Suppressor macrophage treated with lipopolysaccharide for 1 hour (primary cell): Measurements from ENCODE around the gene MPND.

Experiments
- DNase-seq, 3 donors: peaks; one replicate each; pipeline ENCODE4 v3.0.0-alpha.2; 2020 to 2022

MPND gene

GRCh38 chr19:4343370-4344307, at the start of gene MPND:
MPND (plus strand) TSS chr19:4343562; CDS start chr19:4343594, 32 bp downstream.
- DNase-seq, result peak; percentile 90 to 98 (median 95)

DNA sequence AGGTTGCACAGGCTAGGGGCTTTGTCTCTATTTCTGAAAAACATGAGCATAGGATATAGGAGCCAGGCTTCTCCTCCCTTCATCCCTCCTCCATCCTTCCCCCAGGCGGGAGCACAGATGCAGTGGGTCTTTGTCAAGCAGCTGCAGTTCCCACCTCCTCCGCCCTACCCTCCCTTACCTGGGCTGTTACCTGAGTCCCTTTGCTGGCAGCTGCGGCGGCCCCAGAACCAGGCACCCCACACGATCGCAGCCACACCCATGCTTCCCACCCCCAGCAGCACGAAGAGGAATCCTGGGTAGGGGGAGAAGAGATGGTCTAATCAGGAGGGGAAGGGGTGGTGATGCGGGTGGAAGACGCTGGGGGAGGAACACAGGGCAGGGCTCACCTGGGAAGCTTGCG, 49.0 kb upstream of the MPND start:
- DNase-seq, result no peak

- no peak for DNase-seq
These were observed 47.2 kb upstream of the MPND start for GRCh38 chr19:4295972-4296771.

GRCh38 chr19:4297901-4298809, 45.2 kb upstream of the MPND start:
- no peak for DNase-seq

DNA sequence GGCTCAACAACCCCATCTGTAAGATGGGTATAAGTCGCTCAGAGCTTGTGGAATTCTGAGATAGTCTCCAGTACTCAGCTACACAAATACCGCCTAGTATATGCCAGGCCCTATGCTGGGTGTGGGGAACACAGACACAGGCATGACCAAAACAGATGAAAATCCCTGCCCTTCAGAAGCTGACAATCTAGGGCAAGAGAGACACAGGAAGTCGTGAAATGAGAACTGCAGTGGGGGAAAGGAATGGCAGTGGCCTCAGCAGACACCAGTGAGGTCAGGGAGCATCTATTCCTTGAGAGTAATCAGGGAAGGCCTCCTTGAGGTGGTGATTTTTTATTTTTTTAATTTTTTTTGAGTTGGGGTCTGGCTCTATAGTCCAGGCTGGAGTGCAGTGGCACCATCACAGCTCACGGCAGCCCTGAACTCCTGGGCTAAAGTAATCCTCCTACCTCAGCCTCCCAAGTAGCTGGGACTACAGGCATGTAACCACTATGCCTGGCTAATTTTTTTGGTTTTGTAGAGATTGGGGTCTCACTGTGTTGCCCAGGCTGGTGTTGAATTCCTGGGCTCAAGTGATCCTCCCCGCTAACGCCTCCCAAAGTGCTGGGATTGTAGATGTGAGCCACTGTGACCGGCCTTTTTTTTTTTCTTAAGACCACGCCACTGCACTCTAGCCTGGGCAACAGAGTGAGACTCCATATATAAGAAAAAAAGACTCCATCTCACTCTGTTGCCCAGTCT, 44.4 kb upstream of the MPND start:
- no peak for DNase-seq

DNA sequence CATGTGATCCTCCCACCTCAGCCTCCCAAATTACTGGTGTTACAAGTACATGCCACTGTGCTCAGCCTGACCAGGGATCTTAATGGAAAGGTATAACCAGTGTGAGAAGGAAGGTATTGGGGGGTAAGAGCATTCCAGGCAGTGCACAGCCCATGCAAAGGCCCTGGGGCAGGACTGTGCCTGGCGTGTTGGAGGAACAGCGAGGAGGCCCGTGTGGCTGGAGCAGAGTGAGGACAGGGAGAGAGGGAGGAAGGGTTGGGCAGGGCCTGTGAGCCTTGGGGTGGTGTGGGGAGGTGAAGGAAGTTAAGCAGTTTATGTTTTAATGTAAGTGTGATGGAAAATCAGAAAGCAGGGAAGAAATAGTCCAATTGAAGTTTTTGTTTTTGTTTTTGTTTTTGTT, 42.8 kb upstream of the MPND start:
- DNase-seq, result no peak

DNA sequence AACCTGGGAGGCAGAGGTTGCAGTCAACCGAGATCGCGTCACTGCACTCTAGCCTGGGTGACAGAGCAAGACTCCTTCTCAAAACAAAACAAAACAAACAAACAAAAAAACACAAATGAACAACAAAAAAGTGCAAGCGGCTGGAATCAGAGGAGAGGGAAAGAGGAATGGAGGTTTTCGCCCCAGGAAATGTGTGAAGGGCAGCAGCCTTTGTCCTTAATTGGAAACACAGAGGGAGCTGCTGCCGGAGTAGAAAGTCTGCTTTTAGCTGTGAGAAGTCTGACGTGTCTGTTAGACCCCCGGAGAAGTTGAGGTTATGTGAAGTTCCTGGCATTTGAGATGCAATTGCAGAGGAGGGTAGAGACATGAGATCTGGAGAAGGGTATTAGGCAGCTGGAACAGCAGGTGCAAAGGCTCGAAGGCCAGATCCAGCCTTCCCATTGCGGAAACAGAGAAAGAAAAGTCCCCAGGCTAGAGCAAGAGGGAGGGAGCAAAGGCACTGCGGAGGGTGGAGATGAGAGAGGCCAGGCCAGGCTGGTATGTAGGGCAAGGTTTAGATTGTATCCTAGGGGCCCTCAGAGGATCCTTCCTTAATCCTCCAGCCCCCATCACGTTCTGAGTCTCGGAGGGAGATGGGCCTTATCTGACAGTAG, 41.6 kb upstream of the MPND start:
- DNase-seq, result no peak

GRCh38 chr19:4302243-4302640, 41.1 kb upstream of the MPND start, which contains the start of gene TMIGD2:
TMIGD2 (minus strand) TSS chr19:4302389; CDS start chr19:4302385, 4 bp downstream.
- no peak for DNase-seq

DNA sequence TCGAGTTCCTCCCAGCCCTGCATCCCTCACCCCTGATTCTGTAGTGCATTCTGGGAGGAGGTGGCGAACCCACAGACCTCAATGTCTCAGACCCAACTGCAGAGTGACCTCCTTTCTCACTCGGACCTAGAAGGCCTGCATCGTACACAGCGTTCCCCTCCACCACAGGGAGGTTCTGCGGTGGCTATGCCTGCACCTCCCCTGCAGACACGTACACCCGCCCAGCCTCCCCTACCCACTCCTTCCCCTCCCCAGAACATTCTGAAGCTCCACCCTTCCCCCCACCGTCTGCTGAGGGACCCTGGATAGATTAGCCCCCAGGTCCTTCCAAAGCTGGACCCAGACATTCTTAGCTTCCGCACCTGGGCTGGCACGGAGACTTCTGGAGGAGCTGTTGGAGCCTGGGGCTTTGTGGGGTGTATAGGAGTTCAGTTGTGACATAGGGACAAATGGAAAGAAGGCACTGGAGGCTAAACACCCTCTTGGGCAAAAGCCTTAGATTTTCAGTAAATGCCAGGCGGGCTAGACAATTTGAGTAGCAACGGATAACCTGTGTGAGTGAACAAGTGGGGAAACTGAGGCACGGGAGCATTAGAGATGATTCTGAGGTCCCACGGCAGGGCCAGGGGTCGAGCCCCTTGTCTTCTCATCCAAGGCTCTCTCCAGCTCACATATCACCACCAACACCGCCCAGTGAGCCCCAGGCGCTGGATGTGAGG, 39.4 kb upstream of the MPND start:
- DNase-seq, result no peak

DNA sequence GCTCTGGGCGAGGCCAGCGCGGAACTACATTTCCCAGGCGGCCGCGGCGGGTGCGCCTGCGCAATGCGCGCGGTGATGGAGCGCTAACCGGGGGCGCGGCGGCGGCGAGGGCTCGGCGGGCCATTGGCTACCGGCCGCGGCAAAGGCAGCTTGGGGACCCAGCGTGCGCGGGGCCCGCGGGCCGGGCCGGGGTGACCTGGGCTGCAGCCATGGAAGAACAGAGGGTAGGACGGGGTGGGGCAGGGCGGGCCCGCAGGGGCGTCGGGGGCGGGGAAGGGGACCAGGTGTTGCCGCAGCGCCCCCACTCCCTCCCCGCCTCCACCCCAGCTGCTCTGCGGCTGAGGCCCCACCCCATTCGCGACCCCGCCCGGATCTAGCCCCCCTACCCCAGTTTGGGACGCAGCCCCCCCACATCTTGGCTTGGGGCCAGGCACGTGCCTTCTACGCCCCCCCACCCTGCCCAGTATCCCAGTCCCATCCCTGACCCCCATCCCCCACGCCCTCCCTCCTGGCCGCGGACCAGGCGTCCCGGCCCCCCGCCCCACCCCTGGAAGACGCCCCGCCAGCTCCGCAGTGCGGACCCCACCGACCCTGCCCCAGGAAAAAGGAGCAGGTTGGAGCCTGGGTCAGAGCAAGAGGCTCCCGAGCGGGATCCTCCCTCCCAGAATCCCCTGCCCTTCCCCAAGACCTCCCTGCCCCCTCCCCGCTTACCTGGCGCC, 38.7 kb upstream of the MPND start, which contains the start of gene FSD1:
FSD1 (plus strand) TSS at position 61 of the 719 bp plus-strand sequence; CDS start at position 210, 149 bp downstream.
- DNase-seq, result peak; percentile 45 to 72 (median 58)

DNA sequence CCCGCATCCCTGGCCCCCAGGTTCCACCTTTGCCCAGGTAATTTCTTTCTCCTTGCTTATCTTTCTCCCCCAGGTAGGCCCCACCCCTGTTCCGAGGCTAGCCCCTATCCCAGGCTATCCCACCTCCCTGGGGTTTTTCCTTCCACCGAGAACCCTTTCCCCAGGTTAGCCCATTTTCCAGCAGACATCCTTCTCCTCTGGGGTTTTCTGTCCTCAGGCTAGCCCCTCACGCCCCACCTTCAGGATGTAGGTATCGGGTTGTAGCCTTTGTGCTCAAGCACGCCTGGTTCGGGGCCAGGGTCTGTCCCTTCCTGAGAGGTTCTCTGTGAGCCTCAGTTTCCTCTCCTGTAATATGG, 38.1 kb upstream of the MPND start:
- DNase-seq, result no peak

GRCh38 chr19:4305659-4306058, 37.7 kb upstream of the MPND start:
- DNase-seq, result no peak

DNA sequence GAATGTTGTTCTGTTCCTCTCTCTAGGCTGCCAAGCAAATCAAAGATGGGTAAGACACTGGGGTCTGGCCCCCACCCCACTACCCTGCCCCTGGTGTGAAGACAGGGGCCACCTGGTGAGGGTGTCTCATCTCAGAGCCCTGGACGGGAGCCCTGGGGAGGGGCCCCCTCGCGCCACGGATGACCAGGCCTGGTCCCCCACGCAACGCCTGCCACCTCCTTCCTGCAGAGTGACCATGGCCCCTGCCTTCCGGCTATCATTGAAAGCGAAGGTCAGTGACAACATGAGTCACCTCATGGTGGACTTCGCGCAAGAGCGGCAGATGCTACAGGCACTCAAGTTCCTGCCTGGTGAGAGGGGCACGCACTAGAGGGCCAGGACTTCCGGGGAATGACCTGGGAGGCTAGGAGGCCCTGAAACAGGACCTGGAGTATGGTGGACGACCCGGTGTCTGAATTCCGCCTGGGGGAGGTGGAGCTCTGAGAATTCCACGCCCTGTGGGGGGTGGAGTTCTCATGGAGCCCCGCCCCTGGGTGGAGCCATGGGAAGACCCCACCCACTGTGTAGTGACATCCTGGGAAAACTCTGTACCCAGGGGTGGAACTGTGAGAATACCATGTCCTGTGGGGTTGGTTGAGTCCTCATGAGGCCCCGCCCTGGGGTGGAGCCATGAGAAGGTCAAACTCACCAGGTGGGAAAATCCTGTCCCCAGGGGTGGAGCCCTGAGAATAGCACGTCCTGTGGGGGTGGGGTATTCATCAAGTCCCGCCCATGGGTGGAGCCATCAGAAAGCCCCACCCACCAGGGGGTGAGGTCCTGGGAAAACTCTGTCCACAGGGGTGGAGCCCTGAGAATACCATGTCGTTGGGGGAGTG, 32.9 kb upstream of the MPND start:
- DNase-seq, result peak; percentile 28 to 55 (median 46)

- DNase-seq, result peak; percentile 51 to 74 (median 71)
These were observed 29.4 kb upstream of the MPND start for GRCh38 chr19:4313847-4314490.

DNA sequence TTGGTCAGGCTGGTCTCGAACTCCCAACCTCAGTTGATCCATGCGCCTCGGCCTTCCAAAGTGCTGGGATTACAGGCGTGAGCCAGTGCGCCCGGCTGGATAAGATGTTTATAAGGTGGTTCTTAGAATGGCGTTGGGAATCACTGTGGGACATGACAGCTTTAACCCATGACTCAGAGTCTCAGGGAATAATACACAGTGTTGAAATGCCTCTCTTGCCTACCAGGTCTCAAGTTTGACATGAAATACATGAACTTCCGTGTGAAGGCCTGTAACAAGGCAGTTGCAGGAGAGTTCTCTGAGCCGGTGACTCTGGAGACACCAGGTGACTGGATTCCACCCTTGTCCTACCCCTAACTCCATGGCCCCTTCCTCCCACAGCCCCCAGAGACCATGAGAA, 26.4 kb upstream of the MPND start:
- DNase-seq, result peak in 1 of 3 donors; percentile 26

DNA sequence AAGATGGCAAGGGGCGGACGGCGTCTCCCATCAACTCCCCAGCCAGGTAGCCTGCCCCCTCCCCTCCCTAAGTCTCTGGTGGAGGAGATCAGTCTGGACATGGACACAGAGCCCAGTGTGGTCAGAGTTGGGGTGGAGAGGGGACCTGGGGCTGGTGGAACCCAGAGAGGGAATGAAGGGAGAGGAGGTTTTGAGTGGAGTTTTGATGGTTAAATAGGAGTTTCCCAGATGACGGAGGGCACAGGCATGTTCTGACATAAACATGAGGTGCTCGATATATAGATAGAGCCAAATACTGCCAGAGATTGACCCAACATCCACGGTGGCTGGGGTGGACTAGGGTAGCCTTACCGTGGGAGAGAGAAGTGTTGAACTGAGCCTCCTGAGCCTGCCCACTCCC, 24.9 kb upstream of the MPND start:
- DNase-seq, result no peak

DNA sequence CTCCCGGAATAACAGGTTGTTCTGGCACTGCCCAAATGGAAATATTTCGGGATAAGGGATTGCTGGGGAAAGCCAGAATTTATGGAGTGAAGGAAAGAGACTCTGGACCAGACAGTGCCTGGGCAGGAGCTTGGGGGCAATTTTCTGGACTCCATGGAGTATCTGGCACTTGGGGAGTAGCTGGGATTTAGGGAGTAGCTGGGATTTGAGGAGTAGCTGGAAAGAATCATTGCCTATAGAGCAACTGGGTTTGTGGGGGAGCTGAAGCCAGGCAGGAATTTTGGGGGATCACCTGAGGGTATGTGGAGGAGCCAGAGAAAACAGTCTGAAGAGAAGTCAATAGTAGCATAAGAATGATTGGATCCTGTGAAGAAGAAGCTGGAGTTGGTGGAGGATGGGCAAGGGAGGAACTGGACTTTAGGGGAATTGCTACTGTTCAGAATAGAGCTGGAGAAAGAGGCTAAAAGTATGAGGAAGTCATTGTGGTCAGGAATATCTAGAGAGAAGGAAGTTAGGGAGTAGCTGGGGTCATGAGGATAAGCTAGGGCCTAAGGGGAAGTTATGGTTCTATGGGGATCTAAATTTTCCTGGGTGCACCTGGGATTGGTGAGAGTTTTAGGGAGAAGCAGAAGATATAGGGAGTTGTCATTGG, 24.2 kb upstream of the MPND start:
- DNase-seq, result peak; percentile 43 to 68 (median 62)

- no peak for DNase-seq
These were observed 22.9 kb upstream of the MPND start for GRCh38 chr19:4320419-4320818.
